ENCODE results near the gene ZFAND3.
"Not testable (repeated sequence)": the region's sequence is repeated elsewhere in the genome, so short reads cannot be mapped to it uniquely, and the experiment has no call there.

Gene ZFAND3

DNA sequence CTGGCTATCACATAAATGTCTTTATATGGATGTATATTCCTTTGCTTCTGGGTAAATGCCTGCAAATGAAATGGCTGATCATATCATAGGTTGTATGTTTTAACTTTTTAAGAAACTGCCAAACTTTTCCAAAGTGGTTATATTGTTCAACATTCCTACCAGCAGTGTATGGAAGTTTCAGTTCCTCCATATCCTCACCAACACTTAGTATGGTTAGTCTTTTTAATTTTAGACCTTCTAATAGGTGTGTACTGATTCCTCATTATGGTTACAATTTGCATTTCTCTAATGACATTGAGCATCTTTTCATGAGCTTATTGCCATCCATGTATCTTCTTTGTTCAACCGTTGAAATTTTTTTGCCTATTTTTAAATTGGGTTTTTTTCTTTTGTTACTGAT, 155.4 kb downstream of the ZFAND3 start:
- no peak for DNase-seq

DNA sequence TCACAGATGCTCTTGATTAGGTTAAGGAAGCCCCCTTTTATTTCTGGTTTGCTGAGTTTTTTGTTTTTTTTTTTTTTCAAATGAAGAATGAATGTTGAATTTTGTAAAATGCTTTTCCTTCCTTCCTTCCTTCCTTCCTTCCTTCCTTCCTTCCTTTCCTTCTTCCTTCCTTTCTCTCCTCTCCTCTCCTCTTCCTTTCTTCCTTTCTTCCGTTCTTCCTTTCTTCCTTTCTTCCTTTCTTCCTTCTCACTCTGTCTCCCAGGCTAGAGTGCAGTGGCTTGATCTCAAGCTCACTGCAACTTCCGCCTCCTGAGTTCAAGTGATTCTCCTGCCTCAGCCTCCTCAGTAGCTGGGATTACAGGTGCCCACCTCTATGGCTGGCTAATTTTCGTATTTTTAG, 158.2 kb downstream of the ZFAND3 start:
- DNase-seq: no peak

DNA sequence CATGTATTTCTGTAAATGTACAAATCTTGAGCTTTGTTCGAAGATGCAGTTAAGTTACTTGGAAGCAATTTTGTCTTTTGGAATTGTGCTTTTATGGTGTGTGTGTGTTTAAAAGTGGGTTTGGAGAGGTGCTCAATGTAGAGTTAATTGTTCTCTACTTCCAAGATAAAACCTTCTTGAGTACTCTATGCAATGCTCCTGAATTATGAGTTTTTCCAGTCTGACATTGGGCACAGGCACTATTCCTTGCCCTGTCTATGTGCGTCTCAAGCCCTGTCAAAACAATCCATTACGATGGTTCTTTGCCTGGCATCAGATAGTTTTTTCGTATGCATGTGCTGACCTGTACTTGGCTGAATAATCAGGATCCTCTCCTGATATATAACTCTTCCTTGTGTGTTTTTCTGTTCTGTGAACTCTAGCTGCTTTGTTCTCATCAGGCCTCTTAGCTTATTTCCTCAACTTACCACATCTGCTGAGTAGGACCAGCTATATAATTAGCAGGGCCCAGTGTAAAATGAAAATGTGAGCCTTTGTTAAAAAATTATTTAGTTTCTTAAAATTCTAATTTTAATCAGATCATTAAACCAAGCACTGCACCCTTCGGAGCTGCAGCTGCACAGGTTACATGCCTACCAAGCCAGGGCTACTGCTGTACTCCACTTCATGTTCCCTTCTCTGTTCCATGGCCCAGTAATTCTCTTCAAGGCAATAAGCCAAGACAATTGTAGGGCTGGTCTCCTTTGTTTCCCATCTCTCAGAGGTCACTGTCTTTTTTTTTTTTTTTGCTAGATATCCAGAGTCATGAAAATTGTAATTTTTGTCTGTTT, 160.1 kb downstream of the ZFAND3 start:
- DNase-seq: no peak

DNA sequence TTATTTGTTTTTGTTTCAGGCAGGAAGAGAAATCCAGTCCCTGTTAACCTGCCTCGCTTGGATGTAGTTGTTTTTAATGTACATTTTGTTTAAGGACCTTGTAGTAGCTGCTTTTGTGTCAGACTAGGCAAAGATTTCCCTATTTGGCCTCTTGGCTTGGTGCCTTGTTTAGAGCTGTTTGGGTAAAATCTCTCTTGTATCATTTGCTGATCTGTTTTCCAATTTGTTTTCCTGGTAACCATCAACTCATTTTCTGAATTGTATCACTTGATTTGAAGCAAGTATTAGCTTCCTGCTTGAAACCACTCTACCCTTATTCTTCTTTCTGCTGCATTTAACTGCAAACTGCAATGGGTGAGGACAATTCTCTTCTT, 160.7 kb downstream of the ZFAND3 start:
- DNase-seq: no peak

DNA sequence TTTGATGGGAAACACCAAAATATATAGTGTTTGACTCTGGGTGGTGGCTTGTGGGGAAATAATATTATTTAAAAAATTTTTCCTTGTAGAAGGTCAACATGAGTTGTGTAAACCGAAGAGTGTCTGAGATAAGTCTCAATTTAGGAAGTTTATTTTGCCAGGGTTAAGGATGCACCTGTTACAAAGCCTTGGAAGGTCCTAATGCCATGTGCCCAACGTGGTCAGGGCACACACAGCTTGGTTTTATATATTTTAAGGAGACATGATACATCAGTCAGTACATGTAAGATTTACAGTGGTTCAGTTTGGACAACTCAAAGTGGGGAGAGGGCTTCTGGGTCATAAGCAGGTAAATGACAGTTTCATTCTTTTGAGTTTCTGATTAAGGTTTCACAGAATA, 162.1 kb downstream of the ZFAND3 start:
- DNase-seq: no peak

DNA sequence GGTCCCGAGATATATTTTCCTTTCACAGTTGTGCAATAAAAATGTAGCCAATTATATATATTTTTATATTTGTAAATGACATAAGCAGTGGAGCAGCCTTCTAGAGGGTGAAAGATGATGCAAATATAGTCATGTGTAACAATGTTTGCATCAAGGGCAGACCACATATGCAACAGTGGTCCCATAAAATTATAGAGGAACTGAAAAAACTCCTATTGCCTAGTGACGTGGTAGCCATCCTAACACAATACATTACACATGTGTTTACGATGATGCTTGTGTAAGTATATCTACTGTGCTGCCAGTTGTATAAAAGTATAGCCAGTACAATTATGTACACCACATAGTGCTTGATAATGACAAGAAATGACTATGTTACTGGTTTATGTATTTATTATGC, 162.8 kb downstream of the ZFAND3 start:
- DNase-seq: no peak

DNA sequence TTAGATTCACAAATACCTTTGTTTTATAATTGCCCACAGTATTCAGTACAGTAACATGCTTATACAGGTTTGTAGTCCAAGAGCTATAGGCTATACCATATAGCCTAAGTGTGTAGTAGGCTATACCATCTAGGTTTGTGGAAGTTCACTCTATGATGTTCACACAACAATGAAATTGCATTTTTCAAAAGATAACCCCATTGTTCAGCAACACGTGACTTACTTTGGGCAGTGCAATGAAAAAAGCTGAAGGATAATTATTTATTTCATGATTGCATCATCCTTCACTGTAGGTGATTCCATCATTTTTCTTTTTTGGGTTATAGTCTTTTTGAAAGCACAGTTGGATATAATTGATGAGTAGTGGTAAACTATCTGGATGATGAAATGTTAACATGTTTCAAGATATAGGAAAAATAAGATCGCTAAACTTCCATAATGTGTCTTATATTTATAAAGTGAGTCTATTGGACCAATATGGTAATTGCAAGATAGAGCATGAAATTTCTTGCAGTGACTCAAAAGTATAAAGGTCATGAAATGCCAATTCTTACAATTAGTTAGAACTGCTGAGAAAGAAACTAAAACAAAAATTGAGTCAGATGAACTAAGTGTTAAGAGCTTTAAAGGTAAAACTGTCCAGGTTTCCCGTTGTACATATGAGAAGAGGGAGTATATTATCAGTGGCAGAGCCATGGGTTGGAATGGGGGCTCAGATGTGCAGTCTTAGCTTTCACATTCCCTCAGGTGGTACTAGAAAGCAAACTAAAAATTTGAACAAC, 164.4 kb downstream of the ZFAND3 start:
- no peak for DNase-seq

DNA sequence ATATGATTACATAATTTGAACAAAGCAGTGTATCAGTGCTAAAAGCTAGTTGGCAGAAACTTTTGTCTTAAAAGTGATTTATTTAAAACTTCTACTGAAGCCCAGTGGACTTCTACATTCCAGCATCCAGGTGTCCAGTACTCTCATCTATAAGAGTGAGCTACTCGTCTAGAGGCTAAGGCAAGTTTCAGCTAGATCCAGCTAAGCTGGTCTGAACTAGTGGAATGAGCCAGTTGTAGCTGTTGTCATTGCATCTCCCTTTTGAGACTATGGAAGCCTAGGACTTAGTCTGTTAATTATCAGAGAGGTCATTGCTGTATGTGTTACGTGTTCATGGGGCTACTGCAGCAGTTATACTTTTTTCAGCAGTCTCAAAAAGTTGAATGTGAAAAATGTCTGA, 165.1 kb downstream of the ZFAND3 start:
- DNase-seq: no peak

DNA sequence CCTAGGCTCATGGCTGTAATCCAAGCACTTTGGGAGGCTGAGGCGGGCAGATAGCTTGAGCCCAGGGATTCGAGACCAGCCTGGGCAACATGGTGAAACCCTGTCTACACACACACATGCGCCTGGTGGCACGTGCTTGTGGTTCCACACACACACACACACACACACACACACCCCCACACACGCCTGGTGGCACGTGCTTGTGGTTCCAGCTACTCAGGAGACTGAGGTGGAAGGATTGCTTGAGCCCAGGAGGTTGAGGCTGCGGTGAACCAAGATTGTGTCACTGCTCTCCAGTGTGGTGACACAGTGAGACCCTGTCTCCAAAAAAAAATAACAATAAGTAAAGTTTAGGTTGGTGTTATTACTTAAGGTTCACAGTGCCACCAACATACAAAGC, 165.8 kb downstream of the ZFAND3 start:
- no peak for DNase-seq

DNA sequence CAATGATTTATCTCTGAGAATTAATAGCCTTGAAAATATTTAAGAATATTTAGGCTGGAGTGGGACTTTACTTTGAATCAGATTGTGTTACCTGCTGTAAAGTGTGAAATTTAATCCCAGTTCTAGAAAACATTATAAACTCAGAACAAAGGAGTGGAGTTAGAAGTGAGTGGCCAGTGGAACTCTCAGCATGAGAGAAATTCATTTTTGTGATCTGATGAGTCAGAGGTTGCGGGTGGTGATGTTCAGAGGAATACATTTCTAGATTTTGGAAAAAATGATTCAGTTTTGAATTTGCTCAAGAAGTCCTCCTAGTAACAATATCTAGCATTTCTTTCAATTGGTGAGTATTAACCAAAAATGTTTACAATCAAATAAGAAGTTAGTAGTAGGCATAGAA, 167.5 kb downstream of the ZFAND3 start:
- DNase-seq: no peak

DNA sequence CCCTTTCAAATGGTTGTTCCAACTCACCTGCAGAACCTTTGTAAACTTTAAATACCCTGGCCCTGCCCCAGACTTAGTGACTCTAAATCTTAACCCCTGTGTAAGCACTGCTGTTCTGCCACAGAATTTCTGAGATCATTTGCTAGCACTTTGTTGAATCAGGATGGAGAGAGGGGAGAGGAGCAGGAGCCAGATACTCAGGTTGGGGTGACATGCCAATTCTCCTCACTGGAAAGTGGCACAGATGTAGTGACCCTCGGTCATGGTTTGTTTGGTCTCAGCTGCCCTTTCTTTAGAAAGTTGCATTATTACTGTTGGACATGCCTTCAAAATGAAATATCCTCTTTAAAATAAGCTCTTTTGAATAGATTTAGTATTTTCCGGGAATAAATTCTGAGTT, 168.0 kb downstream of the ZFAND3 start:
- no peak for DNase-seq

DNA sequence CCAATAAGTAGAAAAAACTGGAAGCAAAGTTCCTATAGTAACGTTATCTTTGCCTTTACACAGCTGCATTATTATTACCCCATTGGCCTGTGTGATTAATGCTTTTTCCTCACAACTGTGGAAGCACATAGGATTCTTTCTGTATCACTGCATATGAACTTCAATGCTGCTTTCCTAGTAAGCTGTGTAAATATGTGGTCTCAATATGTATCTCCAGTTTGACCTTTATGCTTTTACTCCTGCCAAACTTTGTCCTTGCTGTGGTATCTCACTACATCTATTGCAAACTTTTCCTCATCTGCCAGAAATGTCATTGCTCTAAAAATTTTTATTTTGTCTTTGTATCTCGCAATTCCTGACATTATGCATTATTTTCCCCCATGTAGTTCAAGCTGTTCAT, 168.6 kb downstream of the ZFAND3 start:
- no peak for DNase-seq

DNA sequence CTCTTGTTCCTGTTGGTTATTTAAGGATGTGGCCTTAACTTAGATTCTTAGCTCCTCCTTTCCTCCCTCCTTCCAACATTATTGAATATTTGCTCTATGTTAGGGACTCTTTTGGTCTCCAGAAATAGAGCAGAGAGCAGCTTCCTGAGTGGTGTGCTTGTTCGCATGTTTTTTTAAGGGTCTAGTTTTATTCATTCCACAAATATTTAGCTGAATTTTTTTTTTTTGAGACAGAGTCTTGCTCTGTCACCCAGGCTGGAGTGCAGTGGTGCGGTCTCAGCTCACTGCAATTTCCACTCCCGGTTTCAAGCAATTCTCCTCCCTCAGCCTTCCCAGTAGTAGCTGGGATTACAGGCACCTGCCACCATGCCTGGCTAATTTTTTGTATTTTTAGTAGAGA, 169.2 kb downstream of the ZFAND3 start:
- DNase-seq: no peak

DNA sequence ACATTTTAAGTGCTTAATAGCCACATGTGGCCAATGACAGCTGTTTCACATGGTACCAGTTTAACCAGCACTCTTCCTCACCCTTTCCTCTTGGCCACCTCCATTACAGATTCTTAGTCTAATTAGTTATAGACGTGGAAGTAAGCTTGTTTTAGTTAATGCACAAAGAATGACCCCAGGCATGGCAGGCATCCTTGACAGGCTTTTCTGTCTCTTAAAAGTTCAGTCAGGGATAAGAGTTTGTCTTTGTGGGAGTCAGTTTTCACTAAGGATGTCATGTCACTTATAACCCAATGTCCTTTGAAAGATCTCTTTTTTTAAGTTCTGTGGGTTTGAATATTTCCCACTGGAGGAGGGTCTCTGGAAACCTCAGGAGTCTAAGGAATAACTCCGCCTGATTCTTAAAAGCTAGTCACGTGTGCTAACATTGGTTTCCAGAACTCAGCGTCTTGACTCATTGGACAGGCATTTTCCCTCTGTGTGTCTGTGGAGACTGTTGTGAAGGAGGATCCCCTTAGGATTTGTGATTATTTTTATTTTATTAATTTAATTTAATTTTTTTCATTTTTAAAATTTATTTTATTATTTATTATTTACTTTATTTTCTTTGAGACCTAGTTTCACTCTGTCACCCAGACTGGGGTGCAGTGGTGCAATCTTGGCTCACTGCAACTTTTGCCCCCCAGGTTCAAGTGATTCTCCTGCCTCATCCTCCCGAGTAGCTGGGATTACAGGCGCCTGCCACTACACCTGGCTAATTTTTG, 171.4 kb downstream of the ZFAND3 start:
- no peak for DNase-seq

DNA sequence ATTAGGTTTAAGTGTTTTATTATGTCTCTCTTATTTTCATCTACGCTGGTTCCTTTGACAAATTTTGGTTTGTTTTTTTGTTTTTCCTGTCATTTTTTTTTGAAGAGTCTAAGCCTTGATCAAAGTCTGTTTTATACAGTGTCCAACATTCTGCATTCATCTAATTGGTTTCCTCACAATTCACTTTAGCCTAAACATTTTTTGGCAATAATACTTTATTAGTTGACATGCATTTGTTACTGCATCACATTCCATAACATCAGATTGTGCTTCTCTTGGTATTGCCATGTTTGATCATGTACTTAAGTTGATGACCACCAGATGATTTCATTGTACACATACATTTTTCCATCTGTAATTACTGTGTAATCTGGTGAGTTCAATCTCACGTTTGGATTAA, 173.2 kb downstream of the ZFAND3 start:
- no peak for DNase-seq

DNA sequence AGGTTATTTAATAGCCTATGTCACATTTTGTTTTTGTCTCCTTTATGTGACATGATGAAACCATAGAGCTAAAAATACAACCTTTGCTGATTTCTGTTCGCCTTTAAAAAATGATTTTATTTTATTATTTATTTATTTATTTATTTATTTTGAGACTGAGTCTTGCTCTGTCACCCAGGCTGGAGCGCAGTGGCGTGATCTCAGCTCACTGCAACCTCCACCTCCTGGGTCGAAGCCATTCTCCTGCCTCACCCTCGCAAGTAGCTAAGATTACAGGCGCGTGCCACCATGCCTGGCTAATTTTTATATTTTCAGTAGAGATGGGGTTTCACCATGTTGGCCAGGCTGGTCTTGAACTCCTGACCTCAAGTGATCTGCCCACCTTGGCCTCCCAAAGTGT, 173.7 kb downstream of the ZFAND3 start:
- DNase-seq: not testable (repeated sequence)

DNA sequence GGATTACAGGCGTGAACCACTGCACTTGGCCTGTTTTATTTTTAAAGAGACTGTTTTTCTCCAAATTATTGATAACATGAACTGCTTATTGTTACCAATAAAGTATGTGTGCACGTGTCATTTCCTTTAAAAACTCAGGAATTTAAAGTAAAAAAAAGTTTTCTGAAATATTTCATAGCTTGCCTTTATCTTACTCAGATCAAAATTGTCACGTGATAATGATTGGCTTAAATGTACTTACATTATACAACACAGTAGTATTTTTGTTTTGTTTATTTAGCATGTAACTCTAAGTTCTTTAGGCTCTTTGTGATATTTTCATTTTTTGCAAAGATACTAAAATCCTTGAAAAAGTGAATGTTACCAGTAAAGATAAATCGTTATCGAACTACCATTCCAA, 174.1 kb downstream of the ZFAND3 start:
- no peak for DNase-seq

DNA sequence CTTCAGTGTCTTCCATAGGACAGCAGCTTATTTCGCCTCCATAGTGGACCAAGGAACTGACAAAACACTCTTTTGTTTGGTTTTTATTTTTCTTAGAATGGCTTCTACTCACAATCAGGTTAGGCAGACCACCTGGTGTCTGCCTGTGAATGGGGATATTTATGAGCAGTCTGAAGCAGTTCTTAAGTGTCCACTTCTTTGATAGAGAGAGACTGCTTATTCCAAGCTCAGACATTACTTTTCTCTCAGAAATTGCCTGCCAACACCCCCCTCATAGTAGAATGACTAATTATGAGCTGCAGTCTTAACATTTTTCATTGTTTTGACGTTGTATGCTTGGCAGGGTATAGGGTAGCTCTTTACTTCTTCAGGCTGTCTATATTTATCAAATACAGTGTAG, 174.7 kb downstream of the ZFAND3 start:
- DNase-seq: no peak

DNA sequence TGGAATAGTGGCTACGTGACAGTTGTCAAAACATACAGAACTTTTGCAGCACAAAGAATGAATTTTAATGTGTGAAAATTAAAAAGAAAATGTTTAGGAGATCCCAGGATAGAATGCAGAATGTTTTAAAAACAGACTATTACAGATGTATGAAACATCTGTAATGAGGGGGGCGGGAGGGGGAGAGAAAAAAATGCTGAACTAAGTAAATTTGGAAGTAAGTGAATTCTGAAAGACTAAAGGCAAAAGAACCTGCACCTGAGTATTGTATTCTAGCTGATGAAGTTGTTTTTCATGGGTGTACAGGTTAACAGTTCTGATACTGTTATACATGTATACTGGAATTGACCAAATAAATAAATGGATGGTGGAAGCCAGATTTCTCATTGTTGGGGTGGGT, 178.8 kb downstream of the ZFAND3 start:
- DNase-seq: no peak

DNA sequence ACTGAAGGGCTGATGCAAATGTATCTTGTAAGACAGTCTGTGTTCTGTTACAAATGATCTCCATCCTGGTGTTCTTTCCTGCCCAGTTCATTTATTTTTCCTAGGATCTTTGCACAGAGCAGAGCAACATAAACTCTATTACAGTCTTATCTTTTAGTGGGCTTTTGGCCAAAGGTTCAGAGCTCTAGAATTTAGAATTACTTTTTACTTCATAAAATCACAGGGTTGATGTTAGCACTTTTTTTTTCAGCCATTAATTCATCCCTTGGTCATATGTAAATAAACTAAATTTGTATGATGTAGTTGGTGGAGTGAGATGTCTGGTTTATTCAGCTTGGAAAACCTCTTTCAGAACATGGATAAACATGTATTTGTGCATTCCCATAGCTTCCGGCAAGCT, 181.9 kb downstream of the ZFAND3 start:
- DNase-seq: no peak

DNA sequence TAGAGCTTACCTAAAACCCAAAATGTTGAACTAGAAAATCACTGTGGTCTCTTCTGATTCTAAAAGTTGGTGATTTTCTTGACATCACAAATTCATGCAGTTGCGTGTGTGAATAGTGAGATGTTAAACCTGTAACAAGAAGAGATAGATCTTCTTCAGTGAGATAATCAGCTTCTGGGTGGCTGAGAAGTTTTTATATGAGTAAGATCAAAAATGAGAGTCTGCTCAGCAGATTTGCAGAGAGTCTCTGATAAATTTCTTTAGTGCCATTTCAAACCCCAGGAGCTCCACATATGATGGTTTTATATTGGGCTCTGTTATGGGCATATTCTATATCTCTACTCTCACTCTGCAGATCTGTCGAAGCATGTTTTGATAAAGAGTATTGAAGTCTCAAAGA, 185.4 kb downstream of the ZFAND3 start:
- no peak for DNase-seq

DNA sequence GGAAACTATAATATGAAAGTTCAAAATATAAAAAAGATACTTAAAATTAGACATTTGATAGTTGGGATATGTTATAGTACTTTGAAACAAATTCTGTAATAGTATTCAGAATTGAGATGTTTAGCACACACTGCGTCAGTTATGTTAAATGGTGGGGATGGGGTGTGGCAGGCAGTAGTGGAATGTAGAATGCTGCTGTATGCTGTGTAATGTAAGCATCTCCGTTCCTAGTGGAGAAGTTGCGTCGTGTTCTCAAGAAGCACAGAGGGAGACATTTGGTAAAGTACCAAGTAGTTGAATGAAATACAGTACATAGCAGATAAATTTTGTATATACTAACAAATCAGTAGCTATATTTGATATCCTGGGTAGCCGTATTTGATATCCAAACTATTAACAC, 192.4 kb downstream of the ZFAND3 start:
- no peak for DNase-seq

DNA sequence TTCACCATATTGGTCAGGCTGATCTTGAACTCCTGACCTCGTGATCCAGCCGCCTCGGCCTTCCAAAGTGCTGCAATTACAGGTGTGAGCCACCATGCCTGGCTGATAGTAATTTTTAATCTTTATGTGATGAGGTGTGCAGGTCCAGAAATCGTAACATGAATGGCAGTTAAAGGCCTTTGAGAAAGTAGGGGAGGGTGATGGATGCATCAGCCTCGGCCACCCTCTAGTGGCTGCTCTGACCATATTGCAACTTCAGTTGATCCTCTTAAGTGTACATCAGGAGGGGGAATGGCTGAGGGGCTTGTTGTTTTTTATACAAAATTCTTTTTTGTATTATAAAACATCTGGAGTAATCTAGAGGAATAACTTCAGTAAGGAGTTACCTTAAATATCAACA, 193.0 kb downstream of the ZFAND3 start:
- DNase-seq: peak; percentile 32

DNA sequence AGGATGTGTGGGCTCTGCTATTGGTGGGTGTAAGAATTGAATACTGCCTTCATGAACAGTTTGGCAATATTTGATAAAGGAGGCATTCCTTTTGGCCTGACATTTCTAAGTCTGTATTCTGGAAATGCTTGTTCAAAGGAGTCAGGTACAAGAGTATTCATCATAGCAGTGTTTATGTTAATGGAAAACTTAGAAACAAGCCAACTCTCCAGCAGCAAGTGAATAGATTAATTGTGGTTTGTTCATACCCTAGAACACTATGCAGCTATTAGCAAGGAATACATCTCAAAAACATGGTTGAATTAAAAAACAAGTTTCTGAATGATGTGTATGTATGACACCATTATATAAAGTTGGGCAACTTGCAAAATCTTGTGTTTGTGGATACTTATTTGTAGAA, 195.8 kb downstream of the ZFAND3 start:
- no peak for DNase-seq
